ENCODE data around the gene SFTPD.

GRCh38 chr10:79982861-79983260, 34.0 kb upstream of the SFTPD start:
- no peak for TF ChIP-seq CTCF (IDR thresholded peaks at IDR 0.05 in 8 of 11, conservative IDR thresholded peaks at IDR 0.05 in 3 of 11)
- no peak for TF ChIP-seq POLR2A (IDR thresholded peaks at IDR 0.05)
- TF ChIP-seq POLR2AphosphoS5 (IDR thresholded peaks at IDR 0.05) = no peak

All from spleen (tissue), 7 donors.